Lower lobe of right lung (tissue), 2 donors: ENCODE data around the gene REELD1. TPM values are rescaled to one million over a fixed set of nuclear protein-coding genes. Genes with fewer than 3 reads are reported as not detected.

Source experiments
- ATAC-seq, 2 donors: fragments of 200-7000 bp; cut with Tn5 transposase; one replicate each; pipeline ENCODE4 v1.9.1; 2020 to 2022; ENCODE audit warnings: mild to moderate bottlenecking in 2 of 2, moderate library complexity in 2 of 2
- DNase-seq: peaks from one replicate; pipeline ENCODE4 v3.0.0-alpha.2; 2020
- H3K27ac ChIP-seq: fragments of 200-600 bp; one replicate; pipeline ENCODE4 v1.8.0; 2022
- H3K27me3 ChIP-seq: fragments of 200-600 bp; one replicate; pipeline ENCODE4 v1.8.0; 2022; ENCODE audit warnings: low read depth
- H3K36me3 ChIP-seq: fragments of 200-600 bp; one replicate; pipeline ENCODE4 v1.8.0; 2022; ENCODE audit warnings: mild to moderate bottlenecking
- H3K4me1 ChIP-seq: fragments of 200-600 bp; one replicate; pipeline ENCODE4 v1.8.0; 2022
- H3K4me3 ChIP-seq: fragments of 200-600 bp; one replicate; pipeline ENCODE4 v1.8.0; 2022; ENCODE audit warnings: mild to moderate bottlenecking
- H3K9me3 ChIP-seq: fragments of 200-600 bp; one replicate; pipeline ENCODE4 v1.8.0; 2022
- CTCF ChIP-seq: fragments of 200-600 bp; IDR thresholded peaks from one replicate; pipeline ENCODE4 v1.8.0; 2022; ENCODE audit warnings: antibody characterized with exemption, mild to moderate bottlenecking
- intact Hi-C: fragments of 100-400 bp; cut with DNase I; formaldehyde crosslinking; loops from one replicate; pipeline ENCODE4 v1.11.0; 2022
- total RNA-seq: library from RNA; stranded (reverse); fragmentation: NEBNext Ultra II Directional; extraction: Animal tissue kit (Norgen Biotek cat#: 25700); gene quantifications from one replicate; pipeline ENCODE4 v1.2.1, GENCODE V29; 2021
- donor health status: DM: no; HTN: yes; CAD: no; lungs with severe emphysema.

REELD1 gene
- total RNA-seq, 1 donor from 2014 or later = 0.35 TPM

- Histone ChIP-seq H3K27me3 (no peaks in the 10 kb centered on the region), H3K4me1 (no peaks in the 10 kb centered on the region), H3K27ac (no peak overlapping the region), H3K4me3 (no peak overlapping the region), H3K9me3 (no peaks in the 10 kb centered on the region), H3K36me3 (peaks cover 10% of the 10 kb centered on the region)
- DNase-seq (no peak), ATAC-seq (no peak)
- no peak for TF ChIP-seq CTCF
- intact Hi-C loops = no loop called here
Observed at GRCh38 chr4:146260521-146260920, 46.2 kb downstream of the REELD1 start.

- no peak for TF ChIP-seq CTCF
- intact Hi-C loops = no loop called here
- Histone ChIP-seq H3K4me3 (no peak overlapping the region), H3K27me3 (no peaks in the 10 kb centered on the region), H3K9me3 (no peaks in the 10 kb centered on the region), H3K4me1 (no peaks in the 10 kb centered on the region), H3K27ac (no peak overlapping the region), H3K36me3 (peaks cover 10% of the 10 kb centered on the region)
- DNase-seq (no peak), ATAC-seq (no peak)
Observed at GRCh38 chr4:146261041-146261440, 46.7 kb downstream of the REELD1 start.

- H3K27me3 ChIP-seq = no peaks in the 10 kb centered on the region
- no peak for TF ChIP-seq CTCF
- intact Hi-C loops = no loop called here
- DNase-seq (no peak), ATAC-seq (no peak)
- H3K27ac ChIP-seq = no peak overlapping the region
- H3K4me1 ChIP-seq = no peaks in the 10 kb centered on the region
- H3K4me3 ChIP-seq = no peak overlapping the region
- H3K9me3 ChIP-seq = no peaks in the 10 kb centered on the region
- no peaks in the 10 kb centered on the region for H3K36me3 ChIP-seq
Observed at GRCh38 chr4:146263793-146264192, 49.5 kb downstream of the REELD1 start.

GRCh38 chr4:146265950-146266490 lies 51.7 kb downstream of the REELD1 start:
- H3K27me3 ChIP-seq = no peaks in the 10 kb centered on the region
- H3K9me3 ChIP-seq = no peaks in the 10 kb centered on the region
- H3K4me1 ChIP-seq = no peaks in the 10 kb centered on the region
- intact Hi-C loops = no loop called here
- H3K27ac ChIP-seq = no peak overlapping the region
- no peak for ATAC-seq
- TF ChIP-seq CTCF = no peak
- H3K4me3 ChIP-seq = no peak overlapping the region
- no peak for DNase-seq
- H3K36me3 ChIP-seq = no peaks in the 10 kb centered on the region

- no peak for TF ChIP-seq CTCF
- Histone ChIP-seq H3K36me3 (no peaks in the 10 kb centered on the region), H3K9me3 (no peaks in the 10 kb centered on the region), H3K27me3 (no peaks in the 10 kb centered on the region), H3K27ac (no peak overlapping the region), H3K4me1 (no peaks in the 10 kb centered on the region), H3K4me3 (no peak overlapping the region)
- intact Hi-C loops = no loop called here
- no peak for DNase-seq
- no peak for ATAC-seq
Observed at GRCh38 chr4:146267826-146268225, 53.5 kb downstream of the REELD1 start.

GRCh38 chr4:146269228-146269653 lies 54.9 kb downstream of the REELD1 start:
- H3K27ac ChIP-seq = no peak overlapping the region

More at GRCh38 chr4:146269228-146269653, 54.9 kb downstream of the REELD1 start:
- no peaks in the 10 kb centered on the region for H3K36me3 ChIP-seq
- intact Hi-C loops = no loop called here
- no peaks in the 10 kb centered on the region for H3K9me3 ChIP-seq
- no peak for TF ChIP-seq CTCF
- H3K4me3 ChIP-seq = no peak overlapping the region
- H3K27me3 ChIP-seq = no peaks in the 10 kb centered on the region
- DNase-seq = no peak
- no peaks in the 10 kb centered on the region for H3K4me1 ChIP-seq
- ATAC-seq = no peak
